Endometrial microvascular endothelial cells (primary cell): ENCODE measurements around the gene TEX51. TPM values are rescaled to one million over a fixed set of nuclear protein-coding genes. Genes with fewer than 3 reads are reported as not detected.

Experiments
- in situ Hi-C: cut with HindIII; loops from 2 replicates; pipeline ENCODE4 v1.10.0; 2017; ENCODE audit warnings: low sequenced_read_pairs, low pct_unique_long_range_greater_than_20kb; ENCODE audit errors: inconsistent ontology term
- total RNA-seq: library from RNA; depleted of rRNA; stranded (reverse); fragments of >200 nt; gene quantifications from one replicate; pipeline ENCODE4 v1.2.3, GENCODE V29; 2015; ENCODE audit errors: inconsistent ontology term

TEX51 gene
- total RNA-seq, 1 donor from 2014 or later: not detected

GRCh38 chr2:126908721-126909177 is 10.1 kb downstream of the TEX51 start:
- in situ Hi-C loops: no loop called here

- in situ Hi-C loops: no loop called here
Observed at GRCh38 chr2:126909366-126909765, 10.7 kb downstream of the TEX51 start.

- in situ Hi-C loops: no loop called here
Observed at GRCh38 chr2:126909781-126910180, 11.1 kb downstream of the TEX51 start.

DNA sequence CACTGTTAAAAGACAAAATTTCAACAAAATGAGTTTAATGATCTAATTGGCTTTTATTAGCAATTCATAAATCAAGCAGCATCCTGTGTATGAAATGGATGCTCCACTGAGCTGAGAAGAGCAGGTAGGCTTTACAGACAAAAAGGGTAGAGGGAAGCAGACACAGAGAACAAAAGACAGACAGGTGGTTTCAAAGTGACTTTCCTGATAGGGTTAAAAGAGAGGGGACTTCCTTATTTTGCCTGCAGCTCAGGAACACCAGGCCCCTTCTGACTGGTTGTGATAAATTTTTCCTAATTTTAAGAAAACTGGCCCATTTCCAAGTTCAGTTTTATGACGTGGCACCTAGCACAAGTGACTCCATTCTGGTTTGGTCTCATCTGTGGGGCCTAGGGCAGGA is 11.9 kb downstream of the TEX51 start:
- in situ Hi-C loops: no loop called here

DNA sequence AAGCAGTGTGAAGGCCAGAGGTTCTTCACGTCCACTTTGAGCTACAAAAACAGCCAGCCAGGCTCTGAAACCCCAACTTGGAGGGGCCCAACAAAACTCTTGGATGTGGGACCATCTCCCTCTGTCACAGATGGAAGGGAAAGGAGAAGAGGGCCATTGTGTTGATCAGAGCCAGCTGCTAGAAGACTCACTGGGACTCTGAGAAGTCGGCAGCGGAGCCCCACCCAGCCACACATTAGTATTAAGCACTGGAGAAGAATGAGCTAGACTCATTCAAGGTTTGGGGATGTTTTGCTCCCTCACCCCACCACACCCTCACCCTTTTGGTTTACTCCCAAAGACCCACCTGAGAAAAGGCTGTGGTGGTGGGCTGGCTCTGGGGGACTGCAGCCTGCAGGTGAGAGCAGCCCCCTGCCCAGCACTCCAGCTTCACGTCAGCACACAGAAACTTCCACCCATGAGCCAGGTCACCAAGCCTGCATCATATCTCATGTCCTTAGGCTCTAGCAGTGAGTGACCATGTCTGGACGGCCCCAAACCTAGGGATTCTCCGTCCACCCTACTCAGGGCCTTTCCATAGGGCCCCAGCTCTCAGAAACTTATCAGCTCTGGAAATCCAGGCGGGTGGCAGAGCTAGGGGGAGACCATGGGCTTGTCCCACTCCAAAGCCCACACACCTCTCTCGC is 12.6 kb downstream of the TEX51 start:
- in situ Hi-C loops: no loop called here

DNA sequence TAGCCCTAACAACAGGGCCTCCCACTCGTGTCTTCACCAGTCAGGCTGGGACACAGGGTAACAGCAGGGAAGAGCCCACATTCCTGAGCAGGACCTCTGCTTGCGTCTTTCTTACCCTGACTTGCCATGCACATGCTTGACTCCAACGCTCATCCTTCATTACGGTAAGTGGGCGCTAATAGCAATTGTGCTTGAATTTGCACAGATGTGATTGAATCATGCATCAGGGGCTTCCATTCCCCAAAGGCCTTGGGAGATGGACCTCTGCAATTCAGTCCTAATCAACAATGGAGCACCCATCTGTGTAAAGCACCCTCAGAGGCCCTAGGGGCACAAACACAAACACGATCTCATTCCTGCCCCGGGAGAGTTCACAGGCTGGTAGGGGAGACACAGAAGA is 13.5 kb downstream of the TEX51 start:
- in situ Hi-C loops: no loop called here

DNA sequence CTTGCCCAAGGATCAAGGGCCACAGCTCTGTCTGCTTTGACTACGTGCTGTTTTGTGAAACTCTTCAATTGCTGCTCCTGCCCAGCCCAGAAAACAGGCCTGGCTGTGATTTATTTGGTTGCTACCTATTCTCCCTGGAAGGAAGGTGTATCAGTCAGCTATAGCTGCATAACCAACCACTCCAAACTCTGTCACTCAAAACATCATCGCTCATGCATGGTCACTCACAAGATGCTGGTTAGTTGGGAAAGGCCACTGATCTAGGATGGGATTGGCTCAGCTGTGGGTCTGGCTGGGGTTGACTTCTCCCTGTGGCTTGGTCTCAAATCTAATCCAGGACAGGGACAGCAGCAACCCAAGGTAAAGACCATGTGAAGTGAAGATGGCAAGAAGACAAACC is 14.6 kb downstream of the TEX51 start:
- in situ Hi-C loops: no loop called here

DNA sequence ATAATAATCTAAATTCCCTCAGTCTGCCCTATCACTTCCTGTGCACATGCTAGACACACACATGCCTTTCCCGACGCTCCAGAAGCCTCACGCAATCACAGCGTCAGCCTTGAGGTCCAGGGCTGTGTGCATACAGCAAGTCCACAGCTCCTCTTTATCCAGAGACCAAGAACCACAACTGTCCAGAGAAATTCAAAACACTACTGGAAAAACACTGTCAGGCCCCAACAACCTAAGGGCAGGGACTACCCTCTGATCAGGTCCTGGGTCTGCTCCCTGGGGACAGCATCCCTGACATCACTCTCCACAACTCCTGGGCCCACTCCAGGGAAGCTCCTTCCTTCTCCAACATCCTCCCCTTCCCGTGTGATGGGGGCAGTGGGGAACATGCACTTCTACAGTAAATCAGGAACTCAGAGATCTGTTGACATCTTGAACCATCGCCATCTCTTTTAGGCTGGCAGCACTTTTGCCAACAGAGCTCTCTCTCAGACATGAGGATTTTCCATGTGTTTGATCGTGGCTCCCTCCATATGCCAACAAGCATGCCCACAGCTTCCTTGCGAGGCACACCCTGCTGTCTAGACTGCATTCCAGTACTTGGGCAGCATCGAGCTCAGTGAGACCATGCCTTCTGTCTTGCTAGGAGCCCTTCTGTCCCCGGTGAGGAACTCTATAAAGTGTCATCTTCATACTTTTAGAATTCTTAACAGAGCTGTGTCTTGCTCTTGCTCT is 15.4 kb downstream of the TEX51 start:
- in situ Hi-C loops: no loop called here

- in situ Hi-C loops: no loop called here
Observed at GRCh38 chr2:126914811-126915500, 16.3 kb downstream of the TEX51 start.

GRCh38 chr2:126915903-126916302 is 17.2 kb downstream of the TEX51 start:
- in situ Hi-C loops: no loop called here

- in situ Hi-C loops: no loop called here
Observed at GRCh38 chr2:126916744-126917143, 18.1 kb downstream of the TEX51 start.

- in situ Hi-C loops: no loop called here
Observed at GRCh38 chr2:126921066-126921465, 22.4 kb downstream of the TEX51 start.

GRCh38 chr2:126930970-126931590 is 32.4 kb downstream of the TEX51 start:
- in situ Hi-C loops: no loop called here

- in situ Hi-C loops: no loop called here
Observed at GRCh38 chr2:126932529-126932928, 33.8 kb downstream of the TEX51 start.

- in situ Hi-C loops: no loop called here
Observed at GRCh38 chr2:126932966-126933710, 34.4 kb downstream of the TEX51 start.

DNA sequence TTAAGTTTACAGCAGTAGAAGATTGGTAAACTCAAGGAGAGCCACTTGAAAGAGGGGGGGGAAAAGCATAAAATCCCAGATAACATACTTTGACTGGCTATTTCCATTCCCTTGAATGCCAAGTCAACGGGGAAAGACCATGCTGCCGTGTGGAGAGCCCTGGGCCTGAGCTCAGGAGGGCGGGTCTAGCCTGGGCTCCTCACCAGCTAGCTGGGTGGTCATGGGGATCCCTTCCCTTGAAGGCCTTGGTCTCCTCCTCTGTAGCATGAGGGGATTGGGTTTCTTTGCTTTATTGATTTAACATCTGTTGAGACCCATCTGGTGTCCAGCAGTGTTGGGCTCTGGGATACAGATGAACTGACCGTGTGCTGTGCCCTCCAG is 35.0 kb downstream of the TEX51 start:
- in situ Hi-C loops: no loop called here

DNA sequence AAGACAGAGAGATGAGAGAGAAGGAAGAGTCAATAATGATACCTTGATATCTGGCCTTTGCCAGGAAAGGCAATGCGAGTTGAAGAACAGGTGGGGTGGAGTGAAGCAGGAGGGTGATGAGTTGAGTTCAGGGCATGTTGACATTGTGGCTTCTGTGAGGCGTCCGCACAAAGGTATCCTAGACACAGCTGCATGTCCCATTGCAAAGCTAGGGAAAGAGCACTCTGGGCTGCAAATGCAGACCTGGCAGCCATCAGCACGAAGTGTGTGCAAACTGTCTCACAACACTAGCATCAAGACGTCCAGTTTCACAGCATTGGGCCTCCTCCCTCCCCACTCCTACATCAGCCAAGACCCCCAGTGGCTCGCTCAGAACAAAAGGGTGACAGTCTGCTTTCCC is 36.1 kb downstream of the TEX51 start:
- in situ Hi-C loops: no loop called here

GRCh38 chr2:126935774-126936173 is 37.1 kb downstream of the TEX51 start:
- in situ Hi-C loops: no loop called here

- in situ Hi-C loops: no loop called here
Observed at GRCh38 chr2:126936219-126936723, 37.6 kb downstream of the TEX51 start.
